Ammon's horn (tissue), 1 donor: ENCODE results near the gene CYREN.

Source experiments
- DNase-seq: peaks from one replicate; pipeline ENCODE4 v3.0.0-alpha.2; 2016; ENCODE audit warnings: low spot score

The CYREN gene

DNA sequence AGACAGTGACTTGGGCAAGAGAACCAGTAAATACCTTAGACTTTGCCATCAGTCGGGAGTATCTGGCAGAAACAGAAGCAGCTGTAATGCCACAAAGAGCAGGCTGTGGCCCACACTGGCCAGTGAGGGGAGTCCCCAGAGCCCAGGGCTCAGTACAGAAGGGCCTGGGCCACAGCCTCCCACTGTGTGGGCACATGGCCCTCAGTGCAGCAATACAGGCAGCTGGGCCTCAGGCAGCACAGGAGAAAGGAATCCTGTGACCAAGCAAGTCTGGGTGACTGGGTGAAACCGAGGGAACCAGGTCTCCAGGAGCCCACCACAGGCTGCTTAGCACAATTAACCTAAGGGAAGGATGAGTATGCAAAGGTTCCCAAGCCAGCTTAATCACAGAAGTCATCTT, 26.8 kb upstream of the CYREN start:
- DNase-seq, result no peak

DNA sequence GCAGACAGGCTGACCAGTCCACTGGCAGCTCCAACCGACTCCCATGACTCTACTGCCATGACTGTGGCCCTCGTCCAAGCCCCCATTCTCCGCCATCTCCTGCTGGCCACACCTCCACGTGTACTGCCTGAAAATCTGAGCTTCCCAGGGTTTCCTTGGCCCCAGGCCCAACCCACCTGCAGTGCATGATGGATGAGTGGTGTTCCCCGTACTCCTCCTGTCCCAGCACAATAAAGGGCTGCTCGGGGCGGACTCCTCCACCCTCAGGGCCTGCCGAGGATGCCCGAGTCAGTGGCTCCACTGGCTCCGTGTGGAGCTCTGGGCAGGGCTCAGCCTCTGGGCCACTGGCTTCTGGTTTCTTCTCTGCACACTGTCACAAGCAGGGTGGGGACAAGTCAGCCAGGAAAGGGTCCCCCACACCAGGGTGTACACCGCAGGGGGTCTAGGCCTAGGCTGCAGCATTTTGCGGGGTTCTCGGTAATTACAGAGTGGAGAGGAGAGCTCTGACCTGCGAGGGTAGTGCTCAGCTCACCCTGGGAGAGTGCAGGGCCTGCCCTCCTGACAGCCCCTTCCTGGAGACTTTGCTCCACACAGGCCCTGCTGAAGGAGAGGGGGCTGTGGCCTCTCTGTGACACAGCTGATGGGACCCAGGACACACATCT, 25.6 kb upstream of the CYREN start:
- no peak for DNase-seq

DNA sequence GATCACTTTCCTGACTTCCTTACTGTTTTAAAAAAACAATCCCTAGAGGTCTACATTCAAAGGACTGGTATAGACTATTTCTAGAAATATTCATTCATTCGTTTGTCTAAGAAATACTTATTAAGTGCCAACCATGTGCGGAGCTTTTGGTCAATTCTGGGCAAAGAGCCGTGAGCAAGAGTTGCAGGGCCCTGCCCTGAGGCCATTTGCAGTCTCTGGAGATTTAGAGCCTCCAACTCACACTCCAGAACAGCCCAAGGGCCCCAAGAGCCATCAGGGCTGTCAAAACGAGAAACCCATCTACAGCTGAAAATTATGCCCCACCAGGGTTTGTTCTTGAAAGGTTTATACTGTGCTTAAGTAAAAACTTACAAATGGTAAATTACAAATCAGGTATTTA, 24.6 kb upstream of the CYREN start:
- DNase-seq, result no peak

DNA sequence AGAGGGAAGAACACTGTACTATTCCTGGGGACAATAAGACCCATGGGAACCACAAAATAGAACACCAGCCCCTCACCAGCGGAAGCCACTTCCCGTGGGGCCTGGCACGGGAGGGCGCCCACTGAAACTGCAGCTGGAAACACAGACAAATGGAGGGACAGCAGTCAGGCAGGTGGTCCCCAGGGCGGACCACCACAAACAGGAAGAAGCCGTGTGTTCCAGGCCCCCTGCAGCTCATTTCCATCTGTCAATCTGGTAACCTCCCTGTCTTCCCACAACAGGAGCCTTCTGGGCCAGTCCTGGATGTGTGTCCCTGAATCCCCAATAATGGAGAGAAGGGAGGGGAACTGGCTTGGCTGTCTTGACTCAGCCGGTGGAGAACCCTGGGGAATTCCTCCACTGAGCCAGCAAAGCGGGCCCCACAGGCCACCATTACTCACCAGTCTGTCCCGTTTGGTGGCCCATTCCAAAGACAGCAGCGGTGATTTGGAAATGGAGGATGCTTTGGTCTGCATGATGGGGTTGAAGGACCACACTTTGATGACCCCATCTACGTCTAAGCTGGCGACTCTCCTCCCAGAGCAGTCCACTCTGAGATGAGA, 24.1 kb upstream of the CYREN start:
- no peak for DNase-seq

DNA sequence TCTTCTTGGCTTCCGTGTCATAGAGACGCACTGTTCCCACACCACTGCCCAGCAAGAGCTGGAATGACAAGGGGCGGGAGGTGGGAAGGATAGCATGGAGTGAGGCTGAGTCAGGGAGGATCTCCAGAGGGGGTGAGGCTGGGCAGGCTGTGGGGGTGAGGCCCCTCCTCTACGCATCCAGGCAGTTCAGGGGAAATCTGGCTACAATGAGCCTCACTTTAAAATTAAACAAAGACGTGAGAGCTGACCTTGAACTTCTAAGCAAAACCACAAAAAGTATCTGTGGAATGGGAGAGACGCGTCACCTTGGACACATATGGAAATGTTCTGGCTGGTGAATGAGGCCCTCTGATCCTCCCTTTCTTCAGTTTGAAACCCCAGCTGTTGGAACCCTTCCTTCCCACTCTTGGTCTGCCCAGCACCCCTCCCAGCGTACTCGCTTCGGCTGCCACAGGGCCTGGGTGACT, 23.1 kb upstream of the CYREN start:
- no peak for DNase-seq

DNA sequence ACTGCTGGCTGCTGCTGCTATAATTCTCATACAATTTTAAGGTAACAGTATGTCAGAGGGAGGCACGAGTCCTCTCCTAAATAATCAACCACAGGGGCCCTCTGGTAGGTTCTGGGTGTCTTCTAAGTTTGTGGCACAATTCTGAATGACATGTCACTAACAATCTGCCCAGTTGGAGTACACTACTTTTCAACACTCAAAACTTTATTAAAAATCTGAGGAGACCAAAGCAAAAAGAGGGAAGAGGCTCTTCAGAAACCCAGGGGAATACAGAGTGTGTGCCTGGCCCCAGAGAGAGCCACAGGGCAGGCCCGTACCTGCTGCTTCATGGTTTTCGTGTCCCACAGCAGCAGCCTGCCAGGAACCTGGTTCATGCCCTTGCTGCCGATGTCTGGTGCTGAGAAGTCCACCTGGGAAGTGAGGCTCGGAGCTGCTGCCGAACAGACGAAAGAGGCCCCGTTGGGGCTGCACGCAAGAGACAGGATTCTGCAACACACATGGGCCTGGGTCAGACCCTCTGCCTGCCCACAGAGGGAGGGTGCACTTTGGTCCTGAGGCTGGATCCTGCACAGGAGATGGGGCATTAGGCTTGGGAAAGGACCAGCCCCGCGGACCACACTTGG, 22.5 kb upstream of the CYREN start:
- no peak for DNase-seq

DNA sequence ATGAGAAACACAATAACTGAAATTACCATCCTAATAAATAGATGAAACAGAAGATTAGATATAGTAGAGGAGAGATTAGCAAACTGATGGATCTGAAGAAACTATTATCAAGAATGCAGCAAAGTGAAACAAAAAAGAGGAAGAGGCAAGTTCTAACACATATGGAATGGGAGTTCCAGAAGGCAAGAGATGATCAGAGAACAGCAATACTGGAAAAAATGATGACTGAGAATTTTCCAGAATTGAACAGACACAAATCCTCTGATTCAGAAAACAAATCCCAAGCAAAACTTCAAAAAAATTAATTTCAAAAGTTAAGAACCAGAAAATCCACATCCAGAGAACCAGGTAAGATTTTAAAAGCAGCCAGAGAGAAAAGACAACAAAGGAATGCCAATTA, 20.2 kb upstream of the CYREN start:
- DNase-seq, result no peak

DNA sequence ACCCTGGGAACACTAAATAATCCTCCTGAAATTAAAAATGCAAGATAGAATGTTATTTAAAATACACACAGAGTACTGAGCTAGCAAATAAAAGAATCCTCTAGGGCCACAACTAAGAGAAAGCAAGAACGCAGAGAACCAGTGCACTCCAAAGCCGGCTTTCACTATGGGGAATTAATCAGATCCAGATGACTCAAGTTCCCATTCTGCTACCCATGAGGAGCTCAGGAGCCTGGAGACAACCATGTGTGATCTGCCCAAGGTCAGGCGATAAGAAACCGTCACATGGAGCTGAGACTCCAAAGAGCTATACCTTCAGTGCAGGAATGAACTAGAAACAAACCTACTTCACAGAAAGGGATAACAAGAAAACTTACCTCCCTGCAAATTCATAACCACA, 19.5 kb upstream of the CYREN start:
- DNase-seq, result no peak

DNA sequence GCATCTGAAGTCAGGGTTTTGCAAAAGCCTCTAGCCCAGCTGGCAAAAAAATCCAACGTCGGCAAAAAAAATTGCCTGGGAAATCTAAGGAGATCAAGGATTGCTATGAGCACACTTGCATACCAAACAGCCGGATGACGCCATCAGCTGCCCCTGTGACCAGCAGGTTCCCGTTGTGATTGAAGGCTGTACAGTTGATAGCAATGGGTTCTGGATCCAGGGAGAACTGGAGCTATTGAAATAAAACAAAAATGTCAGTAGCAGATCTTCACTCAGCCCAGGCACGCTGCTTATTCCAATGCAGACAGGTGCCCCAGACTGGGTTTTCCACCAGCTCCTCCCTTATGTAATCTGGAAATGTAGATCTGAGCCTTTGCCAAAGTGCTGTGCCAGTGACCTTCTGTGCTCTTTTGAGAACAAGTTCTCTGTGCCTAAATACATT, 18.7 kb upstream of the CYREN start:
- no peak for DNase-seq

DNA sequence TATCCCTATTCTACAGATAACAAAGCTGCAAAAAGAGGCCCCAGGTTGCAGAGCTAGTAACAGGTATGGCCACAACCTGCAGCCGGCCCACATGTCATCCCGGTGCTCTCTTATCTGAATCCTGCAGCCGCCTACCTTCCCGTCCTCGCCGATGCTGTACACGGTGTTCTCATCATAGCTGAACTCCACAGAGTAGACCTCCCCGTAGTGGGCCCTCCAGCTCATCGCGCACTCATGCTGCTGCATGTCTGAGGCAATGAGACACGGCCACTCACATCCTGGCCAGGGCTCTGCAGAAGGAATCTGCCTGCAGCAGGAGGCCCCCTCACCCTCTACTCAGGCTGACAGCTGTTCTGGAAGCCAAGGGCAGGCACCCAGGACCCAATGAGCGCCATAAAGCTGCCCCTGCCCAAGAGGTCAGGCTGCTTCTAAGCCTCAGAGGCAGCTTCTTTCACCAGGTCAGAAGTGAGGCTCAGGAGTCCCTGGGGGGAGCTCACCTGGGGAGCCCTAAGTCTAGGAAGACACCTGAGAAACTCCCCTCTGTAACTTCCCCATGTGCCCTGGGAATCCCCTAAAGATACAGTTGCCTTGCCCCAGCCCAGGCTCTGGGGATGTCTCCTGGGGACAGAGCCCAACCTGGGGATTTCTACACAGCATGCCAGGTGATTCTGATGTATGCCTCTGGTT, 17.9 kb upstream of the CYREN start:
- no peak for DNase-seq

DNA sequence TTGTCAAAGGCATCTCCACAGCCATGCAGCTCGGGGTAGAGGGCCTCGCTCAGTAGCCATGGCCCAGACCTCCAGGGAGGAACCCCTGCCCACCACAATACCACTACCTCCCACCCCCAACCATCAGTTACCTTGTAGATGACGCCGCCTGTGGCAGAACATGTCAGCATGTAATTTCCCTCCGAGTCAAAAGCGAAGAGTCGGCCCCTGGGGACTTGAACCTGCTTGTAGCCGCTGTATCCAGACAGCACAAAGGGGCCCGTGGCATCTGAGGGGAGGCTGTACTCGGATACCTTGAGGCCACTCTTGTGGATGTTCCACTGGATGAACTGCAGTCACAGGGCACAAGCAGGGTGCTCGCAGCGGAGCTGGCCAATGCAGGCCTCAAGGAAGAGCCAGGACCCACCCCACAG, 16.3 kb upstream of the CYREN start:
- no peak for DNase-seq

DNA sequence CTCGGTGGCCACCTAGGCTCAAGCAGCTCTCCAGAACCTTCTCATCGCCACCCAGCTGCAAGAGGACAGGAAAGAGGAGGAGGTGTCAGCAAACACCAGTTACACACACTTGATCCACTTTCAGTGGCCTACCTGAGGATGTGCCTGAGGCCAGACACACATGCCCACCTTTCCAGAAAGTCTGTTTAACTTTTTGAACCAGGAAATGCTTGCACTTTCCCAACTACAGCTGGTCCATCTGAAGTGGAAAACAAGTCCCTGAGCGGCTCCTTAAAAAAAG, 15.7 kb upstream of the CYREN start:
- no peak for DNase-seq

DNA sequence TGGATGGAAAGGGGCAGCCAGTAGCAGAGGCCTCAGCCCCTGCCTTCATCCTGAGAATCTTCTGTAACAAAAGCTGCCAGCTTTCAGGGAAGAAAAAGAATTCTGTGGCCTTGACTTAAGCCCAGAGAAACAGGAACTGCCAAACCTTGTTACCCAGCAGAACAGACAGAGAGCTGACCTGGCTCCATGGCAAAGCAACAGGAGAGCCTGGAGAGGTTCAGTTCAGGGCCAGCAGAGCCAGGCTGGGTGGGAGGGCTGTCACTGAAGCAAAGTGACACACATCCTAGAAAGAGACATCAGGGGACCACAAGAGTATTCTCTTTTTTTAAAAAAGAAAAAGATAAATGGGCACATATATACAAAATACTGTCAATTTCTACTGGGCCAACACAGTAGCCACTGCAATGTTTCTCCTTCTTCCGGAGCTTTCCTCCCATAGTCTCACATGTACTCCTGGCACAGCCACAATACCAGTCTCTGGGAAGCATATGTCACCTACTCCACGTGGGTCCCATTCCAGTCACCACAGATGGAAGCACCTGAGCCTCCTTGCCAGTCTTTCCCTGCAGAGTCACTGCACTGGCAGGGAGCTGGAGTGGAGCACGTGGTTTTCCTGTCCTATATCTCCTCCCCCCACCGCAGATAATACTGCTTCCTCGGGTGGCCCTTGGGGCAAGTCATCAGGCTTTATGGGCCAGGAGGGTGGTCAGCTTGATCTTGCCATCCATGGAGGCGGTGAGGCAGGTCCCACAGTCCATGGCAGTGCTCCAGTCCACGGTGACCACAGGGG, 15.2 kb upstream of the CYREN start:
- no peak for DNase-seq

DNA sequence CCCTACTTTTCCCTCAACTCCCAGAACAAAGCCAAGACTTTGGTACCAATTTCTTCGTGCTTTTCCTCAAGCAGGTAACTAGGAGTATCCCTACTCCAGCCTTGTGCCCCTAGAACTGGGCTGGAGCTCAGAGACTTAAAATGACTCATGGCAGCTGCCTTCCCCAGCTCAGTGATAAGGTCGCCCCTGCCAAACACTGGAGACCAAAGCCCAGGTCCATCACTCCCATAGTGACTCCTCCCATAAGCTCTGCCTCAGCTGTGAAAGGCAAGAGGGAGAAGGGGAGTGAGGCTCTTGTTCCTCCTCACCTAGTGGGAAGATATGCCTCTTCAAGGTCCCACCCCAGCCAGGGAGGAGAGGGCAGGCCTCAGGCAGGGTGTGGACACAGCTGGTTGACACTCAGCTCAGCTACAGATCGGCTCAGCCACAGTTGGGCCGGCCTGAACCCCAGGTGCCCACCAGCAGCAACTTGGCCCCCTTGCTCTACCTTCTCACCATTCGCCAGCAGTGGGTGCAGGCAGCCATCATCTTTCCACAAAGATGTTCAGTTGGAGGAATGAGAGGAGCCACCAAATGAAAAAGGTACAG, 13.8 kb upstream of the CYREN start:
- no peak for DNase-seq

DNA sequence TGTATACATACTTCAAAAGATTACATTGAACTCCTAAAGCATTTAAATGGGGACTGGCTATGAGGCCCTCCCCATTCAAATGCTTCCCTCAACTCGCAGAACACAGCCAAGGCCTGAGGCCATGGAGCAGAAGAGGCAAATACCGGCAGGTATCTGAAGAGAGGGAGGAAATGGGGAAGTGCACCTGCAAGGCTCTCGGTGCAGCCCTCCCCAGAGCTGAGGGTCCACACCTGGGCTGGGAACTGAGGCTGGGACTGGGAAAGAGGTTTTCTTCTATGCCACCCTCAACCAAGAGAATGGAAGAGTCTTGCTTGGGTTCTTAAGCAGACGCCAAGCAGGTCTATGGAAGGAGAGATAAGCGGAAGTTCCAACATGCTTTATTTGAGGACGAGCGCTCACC, 13.0 kb upstream of the CYREN start:
- DNase-seq, result no peak

DNA sequence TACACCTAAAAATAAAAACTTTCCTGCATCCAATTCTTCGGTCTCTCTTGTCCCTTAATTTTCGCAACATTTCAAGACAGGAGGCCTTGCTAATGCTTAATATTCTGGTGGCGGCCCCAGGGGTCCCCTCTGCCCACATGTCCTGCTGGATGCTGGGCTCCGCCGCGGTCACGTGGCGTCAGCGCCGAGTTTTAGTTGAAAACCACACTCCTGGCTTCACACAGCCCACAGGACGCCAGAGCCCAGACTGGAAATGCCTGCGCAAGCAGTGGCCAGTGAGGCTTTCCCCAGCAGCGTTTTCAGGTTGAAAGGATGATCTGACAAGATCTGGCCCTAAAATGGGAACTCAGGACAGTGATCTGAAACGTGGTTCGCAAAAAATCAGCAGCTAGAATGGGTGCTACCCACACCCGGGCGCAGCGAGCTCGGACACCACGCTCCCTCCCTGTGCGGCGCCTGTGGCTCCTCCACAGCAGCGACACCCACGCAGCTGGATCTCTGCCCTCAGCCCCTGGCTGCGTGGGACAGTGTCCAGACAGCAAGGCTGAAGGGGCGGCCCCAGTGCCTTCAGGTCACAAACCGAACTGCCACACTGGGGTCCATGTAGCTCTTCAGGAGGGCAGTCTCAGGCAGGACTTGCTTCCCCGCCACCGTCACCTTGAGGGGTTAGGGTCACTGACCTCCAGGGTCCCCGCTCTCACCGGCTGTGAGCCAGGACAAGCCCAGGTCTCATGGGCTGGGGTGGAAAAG, 11.6 kb upstream of the CYREN start:
- DNase-seq, result no peak

DNA sequence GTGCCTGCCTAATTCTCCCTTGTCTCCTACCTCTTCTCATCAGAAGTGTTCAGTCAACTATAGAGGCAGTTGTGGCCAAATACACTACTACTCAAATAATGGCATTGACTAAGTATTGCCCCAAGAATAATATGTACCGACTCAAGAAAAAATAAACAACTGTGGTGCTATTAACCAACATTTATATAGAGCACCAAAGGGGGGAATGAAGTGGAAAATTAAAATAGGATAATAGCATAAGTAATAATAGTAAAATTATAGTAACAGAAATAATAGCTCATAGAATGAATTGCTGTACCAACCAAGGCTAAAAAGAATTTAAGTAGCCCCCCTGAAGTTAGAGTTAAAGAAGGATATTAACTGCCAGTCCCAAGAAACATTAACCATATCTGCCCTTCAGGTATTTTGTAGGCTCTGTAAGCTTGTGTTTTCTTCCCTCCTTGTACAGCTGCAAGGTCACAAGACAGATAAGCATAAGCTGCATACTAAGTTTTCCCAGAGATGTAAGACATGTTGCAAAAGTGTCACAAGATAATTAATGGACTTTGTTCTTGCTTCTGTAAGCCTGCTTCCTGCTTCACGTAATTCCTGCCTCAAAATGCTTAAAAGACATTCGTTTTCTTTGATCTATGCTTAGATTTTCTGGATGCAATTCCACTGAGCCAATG, 10.9 kb upstream of the CYREN start:
- DNase-seq, result no peak

DNA sequence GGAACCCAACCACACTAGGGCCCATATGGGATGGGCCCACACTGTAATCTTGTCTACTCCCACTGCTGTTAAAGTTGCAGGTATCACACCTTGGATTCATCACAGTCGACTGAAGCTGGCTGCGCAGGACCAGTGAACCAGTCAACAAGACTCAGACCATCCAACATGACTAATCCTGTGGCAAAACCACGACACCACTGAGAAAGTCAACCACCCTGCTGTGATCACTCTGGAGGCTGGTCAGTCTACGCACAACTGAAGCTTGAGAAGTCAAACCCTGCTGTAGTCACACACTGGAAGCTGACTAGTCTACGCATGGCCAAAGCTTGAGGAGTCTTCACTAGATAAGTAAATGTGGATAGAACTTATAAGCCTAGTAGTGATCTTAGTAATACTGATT, 9.6 kb upstream of the CYREN start:
- no peak for DNase-seq

DNA sequence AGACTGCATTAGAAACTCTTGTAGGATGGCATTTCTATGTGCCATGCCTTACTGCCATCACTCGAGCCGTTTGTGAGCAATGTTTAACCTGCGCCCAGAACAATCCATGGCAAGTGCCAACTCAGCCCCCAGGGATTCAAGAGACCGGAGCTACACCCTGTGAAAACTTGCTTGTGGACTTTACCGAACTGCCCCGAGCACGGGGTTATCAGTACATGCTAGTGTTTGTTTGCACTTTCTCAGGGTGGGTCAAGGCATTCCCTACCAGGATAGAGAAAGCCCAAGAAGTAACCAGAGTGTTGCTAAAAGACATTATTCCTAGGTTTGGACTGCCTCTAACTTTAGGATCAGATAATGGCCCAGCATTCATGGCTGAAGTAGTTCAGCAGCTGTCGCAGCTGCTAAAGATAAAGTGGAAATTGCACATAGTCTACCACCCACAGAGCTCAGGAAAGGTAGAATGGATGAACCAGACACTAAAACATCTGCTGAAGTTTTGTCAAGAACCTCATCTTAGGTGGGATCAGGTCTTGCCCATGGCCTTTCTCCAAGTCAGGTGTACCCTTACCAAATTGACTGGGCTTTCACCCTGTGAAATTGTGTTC, 8.9 kb upstream of the CYREN start:
- DNase-seq, result no peak

DNA sequence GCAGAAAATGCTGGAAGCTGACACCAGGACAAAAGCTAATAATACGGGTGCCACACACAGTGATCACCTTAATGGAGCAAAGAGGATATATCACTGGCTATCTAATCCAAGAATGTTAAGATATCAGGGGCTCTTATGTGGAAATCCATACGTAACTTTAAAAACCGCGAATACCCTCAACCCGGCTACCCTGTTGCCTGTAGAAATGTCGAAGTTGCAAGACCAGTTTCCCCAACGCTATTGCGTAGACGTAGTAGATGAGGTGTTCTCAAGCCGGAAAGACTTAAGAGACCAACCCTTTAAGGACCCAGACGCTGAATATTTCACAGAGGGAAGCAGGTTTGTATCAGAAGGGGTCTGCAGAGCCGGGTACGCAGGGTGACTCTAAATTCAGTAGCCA, 7.9 kb upstream of the CYREN start:
- DNase-seq, result no peak
